ENCODE results near the gene POLRMT. TPM values are rescaled to one million over a fixed set of nuclear protein-coding genes. Genes with fewer than 3 reads are reported as not detected.

Gene POLRMT
- polyA plus RNA-seq, 1 donor (not counting 4 experiments of a cell fraction or from before 2014, with no cell fraction given): 33.3 TPM

DNA sequence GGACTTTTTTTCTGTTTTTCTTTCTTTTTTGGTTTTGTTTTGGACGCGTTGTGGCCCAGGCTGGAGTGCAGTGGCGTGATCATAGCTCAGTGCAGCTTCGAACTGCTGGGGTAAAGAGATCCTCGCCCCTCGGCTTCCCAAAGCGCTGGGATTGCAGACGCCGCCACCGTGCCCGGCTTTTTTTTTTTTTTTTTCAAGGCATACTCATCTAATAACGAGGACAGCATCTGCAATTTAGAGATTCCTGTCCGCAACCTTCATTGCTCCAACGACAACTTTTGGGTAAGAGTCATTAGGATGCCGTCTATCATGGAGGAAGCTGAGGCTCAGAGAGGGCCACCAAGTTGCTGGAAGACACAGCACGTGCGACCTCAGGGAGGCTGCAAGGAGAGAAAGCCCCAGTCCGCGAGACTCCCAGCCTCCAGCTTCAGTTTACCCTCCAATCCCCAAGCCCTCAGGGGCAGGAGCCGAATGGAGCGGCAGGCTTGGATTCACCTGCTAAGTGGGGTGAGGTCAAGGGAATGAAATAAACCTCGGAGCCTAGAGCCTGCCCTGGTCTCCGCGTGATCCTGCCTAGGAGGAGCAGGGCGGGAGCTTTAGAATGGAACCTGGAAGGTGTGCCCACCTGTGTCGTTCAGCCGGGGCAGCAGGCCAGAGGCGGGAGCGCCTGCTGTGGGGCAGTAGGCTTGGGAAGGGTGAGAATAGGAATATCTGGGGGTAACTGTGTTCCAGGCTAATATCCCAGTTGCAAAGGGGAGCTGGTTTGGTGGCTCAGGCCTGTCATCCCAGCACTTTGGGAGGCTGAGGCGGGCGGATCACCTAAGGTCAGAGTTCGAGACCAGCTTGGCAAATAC, 676 bp upstream of the POLRMT start:
- peak overlapping the region; percentile 77 for H3K27ac ChIP-seq (ENCODE audit: control insufficient read depth, insufficient read depth, low read length)
- FAIRE-seq: no peak

GRCh38 chr19:632579-633067, 714 bp downstream of the POLRMT start:
- Histone ChIP-seq H3K9me1 (ENCODE audit: control insufficient read depth, extremely low read depth, insufficient read depth, low read length) (no peaks in the 10 kb centered on the region), H3K27ac (ENCODE audit: control insufficient read depth, insufficient read depth, low read length) (peak overlapping the region; percentile 66), H3K36me3 (ENCODE audit: control insufficient read depth in 2 of 2, extremely low read depth in 1 of 2, insufficient read depth in 2 of 2, low read length in 2 of 2) (peaks cover 4 to 7% of the 10 kb centered on the region in 2 experiments), H3K9ac (ENCODE audit: control insufficient read depth, extremely low read depth, insufficient read depth, low read length) (peak overlapping the region; percentile 86), H3K79me2 (ENCODE audit: control insufficient read depth, insufficient read depth, low read length) (peaks cover 16% of the 10 kb centered on the region), H3K9me3 (ENCODE audit: control insufficient read depth, low read depth, low read length) (no peaks in the 10 kb centered on the region), H3K27me3 (ENCODE audit: control insufficient read depth, extremely low read depth, insufficient read depth, low read length) (no peaks in the 10 kb centered on the region), H4K20me1 (ENCODE audit: control insufficient read depth, extremely low read depth, insufficient read depth, low read length) (no peaks in the 10 kb centered on the region), H3K4me3 (ENCODE audit: control insufficient read depth in 2 of 3, extremely low read depth in 1 of 3, insufficient read depth in 2 of 3, low read depth in 1 of 3, low read length in 3 of 3) (peak overlapping the region; percentile 76 to 87 (median 85)), H3K4me2 (ENCODE audit: control insufficient read depth, extremely low read depth, insufficient read depth, low read depth, low read length) (peak overlapping the region; percentile 84), H3K4me1 (ENCODE audit: control insufficient read depth, extremely low read depth, insufficient read depth, low read length) (peaks cover 15% of the 10 kb centered on the region), H2AFZ (ENCODE audit: control insufficient read depth, low read length) (peak overlapping the region; percentile 41)
- dilution Hi-C loops (cut with MboI; ENCODE audit: extremely low pct_ligation_motif_present, low sequenced_read_pairs): no loop called here
- no peak for TF ChIP-seq CTCF (optimal IDR thresholded peaks at IDR 0.05 in 1 of 3, IDR thresholded peaks at IDR 0.05 in 1 of 3, conservative IDR thresholded peaks at IDR 0.05 in 1 of 3; ENCODE audit: extremely low read depth in 1 of 3, insufficient read depth in 2 of 3, low read length in 3 of 3)
- TF ChIP-seq EZH2 (IDR thresholded peaks at IDR 0.05; ENCODE audit: low read length): no peak
- no peak for DNase-seq (ENCODE audit: low read depth, low spot score)
- FAIRE-seq: no peak

More for the DNA sequence above, 676 bp upstream of the POLRMT start:
- TF ChIP-seq EZH2 (IDR thresholded peaks at IDR 0.05; ENCODE audit: low read length): no peak
- no peak for TF ChIP-seq CTCF (optimal IDR thresholded peaks at IDR 0.05 in 1 of 3, IDR thresholded peaks at IDR 0.05 in 1 of 3, conservative IDR thresholded peaks at IDR 0.05 in 1 of 3; ENCODE audit: extremely low read depth in 1 of 3, insufficient read depth in 2 of 3, low read length in 3 of 3)
- H3K4me2 ChIP-seq (ENCODE audit: control insufficient read depth, extremely low read depth, insufficient read depth, low read depth, low read length): peak overlapping the region; percentile 94
- H3K4me3 ChIP-seq (ENCODE audit: control insufficient read depth in 2 of 3, extremely low read depth in 1 of 3, insufficient read depth in 2 of 3, low read depth in 1 of 3, low read length in 3 of 3): peak overlapping the region; percentile 76 to 92 (median 92)
- H3K9me1 ChIP-seq (ENCODE audit: control insufficient read depth, extremely low read depth, insufficient read depth, low read length): no peaks in the 10 kb centered on the region
- H3K27me3 ChIP-seq (ENCODE audit: control insufficient read depth, extremely low read depth, insufficient read depth, low read length): no peaks in the 10 kb centered on the region
- peaks cover 14% of the 10 kb centered on the region for H3K79me2 ChIP-seq (ENCODE audit: control insufficient read depth, insufficient read depth, low read length)
- H2AFZ ChIP-seq (ENCODE audit: control insufficient read depth, low read length): peak overlapping the region; percentile 93
- H4K20me1 ChIP-seq (ENCODE audit: control insufficient read depth, extremely low read depth, insufficient read depth, low read length): no peaks in the 10 kb centered on the region
- no peaks in the 10 kb centered on the region for H3K9me3 ChIP-seq (ENCODE audit: control insufficient read depth, low read depth, low read length)
- dilution Hi-C loops (cut with MboI; ENCODE audit: extremely low pct_ligation_motif_present, low sequenced_read_pairs): no loop called here
- peaks cover 2 to 4% of the 10 kb centered on the region in 2 experiments for H3K36me3 ChIP-seq (ENCODE audit: control insufficient read depth in 2 of 2, extremely low read depth in 1 of 2, insufficient read depth in 2 of 2, low read length in 2 of 2)
- DNase-seq (ENCODE audit: low read depth, low spot score): no peak
- peak overlapping the region; percentile 86 for H3K9ac ChIP-seq (ENCODE audit: control insufficient read depth, extremely low read depth, insufficient read depth, low read length)
- peaks cover 11% of the 10 kb centered on the region for H3K4me1 ChIP-seq (ENCODE audit: control insufficient read depth, extremely low read depth, insufficient read depth, low read length)
